Upper lobe of right lung (tissue), 1 donor: ENCODE results near the gene AQP5. TPM values are rescaled to one million over a fixed set of nuclear protein-coding genes. Genes with fewer than 3 reads are reported as not detected.

Experiments used
- ATAC-seq: fragments of 200-7000 bp; cut with Tn5 transposase; one replicate; pipeline ENCODE4 v1.9.1; 2020; ENCODE audit warnings: mild to moderate bottlenecking, moderate library complexity
- DNase-seq: peaks from one replicate; pipeline ENCODE4 v3.0.0-alpha.2; 2020
- H3K27ac ChIP-seq: fragments of 200-600 bp; one replicate; pipeline ENCODE4 v1.8.0; 2022
- H3K27me3 ChIP-seq: fragments of 200-600 bp; one replicate; pipeline ENCODE4 v1.8.0; 2022; ENCODE audit warnings: mild to moderate bottlenecking
- H3K36me3 ChIP-seq: fragments of 200-600 bp; one replicate; pipeline ENCODE4 v1.8.0; 2022
- H3K4me1 ChIP-seq: fragments of 200-600 bp; one replicate; pipeline ENCODE4 v1.8.0; 2022
- H3K4me3 ChIP-seq: fragments of 200-600 bp; one replicate; pipeline ENCODE4 v1.8.0; 2022; ENCODE audit warnings: mild to moderate bottlenecking
- H3K9me3 ChIP-seq: fragments of 200-600 bp; one replicate; pipeline ENCODE4 v1.8.0; 2022
- intact Hi-C: fragments of 100-400 bp; cut with DNase I; formaldehyde crosslinking; loops from one replicate; pipeline ENCODE4 v1.11.0; 2022
- total RNA-seq: library from RNA; stranded (reverse); fragmentation: NEBNext Ultra II Directional; extraction: Animal tissue kit (Norgen Biotek cat#: 25700); gene quantifications from one replicate; pipeline ENCODE4 v1.2.1, GENCODE V29; 2021
- TF ChIP-seq, protein P1 (sequence below): fragments of 200-600 bp; IDR thresholded peaks from one replicate; pipeline ENCODE4 v1.8.0; 2022; ENCODE audit warnings: antibody characterized with exemption
- donor health status: DM: no; HTN: yes; CAD: no; lungs with severe emphysema.

The AQP5 gene
- total RNA-seq, 1 donor from 2014 or later = 14.3 TPM

- Histone ChIP-seq H3K4me3 (no peak overlapping the region), H3K36me3 (no peaks in the 10 kb centered on the region), H3K9me3 (no peaks in the 10 kb centered on the region), H3K27me3 (peaks cover 5% of the 10 kb centered on the region), H3K4me1 (peaks cover 11% of the 10 kb centered on the region), H3K27ac (no peak overlapping the region)
- intact Hi-C loops = loop anchor here (5.0 kb wide), 2 partner anchors 91 to 106 kb away; partner anchors contain the start of gene ASIC1
- no peak for ATAC-seq
- TF ChIP-seq, protein P1, sequence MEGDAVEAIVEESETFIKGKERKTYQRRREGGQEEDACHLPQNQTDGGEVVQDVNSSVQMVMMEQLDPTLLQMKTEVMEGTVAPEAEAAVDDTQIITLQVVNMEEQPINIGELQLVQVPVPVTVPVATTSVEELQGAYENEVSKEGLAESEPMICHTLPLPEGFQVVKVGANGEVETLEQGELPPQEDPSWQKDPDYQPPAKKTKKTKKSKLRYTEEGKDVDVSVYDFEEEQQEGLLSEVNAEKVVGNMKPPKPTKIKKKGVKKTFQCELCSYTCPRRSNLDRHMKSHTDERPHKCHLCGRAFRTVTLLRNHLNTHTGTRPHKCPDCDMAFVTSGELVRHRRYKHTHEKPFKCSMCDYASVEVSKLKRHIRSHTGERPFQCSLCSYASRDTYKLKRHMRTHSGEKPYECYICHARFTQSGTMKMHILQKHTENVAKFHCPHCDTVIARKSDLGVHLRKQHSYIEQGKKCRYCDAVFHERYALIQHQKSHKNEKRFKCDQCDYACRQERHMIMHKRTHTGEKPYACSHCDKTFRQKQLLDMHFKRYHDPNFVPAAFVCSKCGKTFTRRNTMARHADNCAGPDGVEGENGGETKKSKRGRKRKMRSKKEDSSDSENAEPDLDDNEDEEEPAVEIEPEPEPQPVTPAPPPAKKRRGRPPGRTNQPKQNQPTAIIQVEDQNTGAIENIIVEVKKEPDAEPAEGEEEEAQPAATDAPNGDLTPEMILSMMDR = no peak
- DNase-seq = peak; percentile 64
Observed at GRCh38 chr12:49965836-49966235, 4.2 kb downstream of the AQP5 start.

GRCh38 chr12:49966511-49967041 lies 4.9 kb downstream of the AQP5 start:
- intact Hi-C loops = loop anchor here (5.0 kb wide), 2 partner anchors 91 to 106 kb away; partner anchors contain the start of gene ASIC1
- Histone ChIP-seq H3K9me3 (no peaks in the 10 kb centered on the region), H3K27ac (no peak overlapping the region), H3K27me3 (no peaks in the 10 kb centered on the region), H3K4me1 (peaks cover 8% of the 10 kb centered on the region), H3K36me3 (no peaks in the 10 kb centered on the region), H3K4me3 (no peak overlapping the region)
- TF ChIP-seq, protein P1 = no peak
- ATAC-seq = no peak
- no peak for DNase-seq

DNA sequence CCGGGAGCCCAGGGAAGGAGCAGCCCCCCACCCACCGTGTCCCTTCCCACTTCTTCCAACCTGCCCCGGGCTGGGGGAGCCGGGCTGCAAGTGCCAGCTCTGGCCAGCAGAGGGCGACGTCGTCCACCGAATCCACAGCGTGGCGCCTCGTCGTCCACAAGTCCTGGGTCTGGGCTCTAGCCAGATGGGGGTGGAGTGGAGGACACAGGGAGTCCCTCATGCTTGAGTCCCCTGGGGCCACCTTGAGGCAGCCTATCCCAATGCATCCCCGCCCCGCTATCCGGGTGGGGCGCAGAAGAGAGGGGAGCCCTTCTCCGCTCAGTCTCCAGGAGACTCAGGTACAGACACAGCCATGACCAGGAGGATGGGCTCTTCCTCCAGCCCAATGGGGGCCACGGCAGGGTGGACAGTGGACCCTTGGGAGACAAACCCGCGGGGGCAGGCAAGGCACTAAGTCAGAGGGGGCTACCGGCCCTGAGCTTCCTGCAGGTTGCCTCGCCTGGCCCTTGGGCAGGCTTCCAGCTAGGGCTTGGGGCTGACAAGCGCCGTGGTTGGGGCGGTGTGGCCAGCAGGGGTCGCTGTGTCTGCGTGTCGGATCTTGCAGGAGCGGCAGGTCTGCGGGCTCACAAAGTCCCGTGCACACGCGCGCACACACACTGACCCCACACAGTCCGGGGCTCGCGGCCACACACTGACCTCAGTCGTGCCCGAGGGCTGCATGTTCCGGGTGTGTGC lies 5.5 kb downstream of the AQP5 start:
- no peaks in the 10 kb centered on the region for H3K27me3 ChIP-seq
- peak; percentile 89 for ATAC-seq
- TF ChIP-seq, protein P1 = peak; percentile 75
- H3K9me3 ChIP-seq = no peaks in the 10 kb centered on the region
- peaks cover 8% of the 10 kb centered on the region for H3K4me1 ChIP-seq
- H3K36me3 ChIP-seq = no peaks in the 10 kb centered on the region
- DNase-seq = peak; percentile 96
- intact Hi-C loops = loop anchor here (5.0 kb wide), 2 partner anchors 90 to 105 kb away; partner anchors contain the start of gene ASIC1
- no peak overlapping the region for H3K27ac ChIP-seq
- H3K4me3 ChIP-seq = peak overlapping the region; percentile 34

- Histone ChIP-seq H3K27ac (no peak overlapping the region), H3K27me3 (no peaks in the 10 kb centered on the region), H3K4me3 (peak overlapping the region; percentile 34), H3K9me3 (no peaks in the 10 kb centered on the region), H3K36me3 (no peaks in the 10 kb centered on the region), H3K4me1 (peaks cover 8% of the 10 kb centered on the region)
- no peak for ATAC-seq
- intact Hi-C loops = loop anchor here (5.0 kb wide), 2 partner anchors 89 to 104 kb away; partner anchors contain the start of gene ASIC1
- no peak for DNase-seq
- TF ChIP-seq, protein P1 = no peak
Observed at GRCh38 chr12:49967777-49968250, 6.1 kb downstream of the AQP5 start.

GRCh38 chr12:49968471-49968870 lies 6.8 kb downstream of the AQP5 start:
- peaks cover 8% of the 10 kb centered on the region for H3K4me1 ChIP-seq
- no peaks in the 10 kb centered on the region for H3K27me3 ChIP-seq
- intact Hi-C loops = loop anchor here (5.0 kb wide), 2 partner anchors 89 to 104 kb away; partner anchors contain the start of gene ASIC1
- TF ChIP-seq, protein P1 = no peak
- ATAC-seq (no peak), DNase-seq (no peak)
- H3K27ac ChIP-seq = no peak overlapping the region
- no peaks in the 10 kb centered on the region for H3K9me3 ChIP-seq
- no peak overlapping the region for H3K4me3 ChIP-seq
- no peaks in the 10 kb centered on the region for H3K36me3 ChIP-seq
